Erythroblast (primary cell): Measurements from ENCODE around the gene DKK1.

ENCODE experiments used
- DNase-seq, 2 experiments: peaks; one replicate each; lab custom pipeline; 2025; lab: John Stamatoyannopoulos, UW
- GATA1 ChIP-seq: IDR thresholded peaks from 2 replicates; pipeline ENCODE4 v1.6.1; 2011; ENCODE audit warnings: low read depth, mild to moderate bottlenecking, control low read depth, low read length, moderate library complexity
- POLR2A ChIP-seq: IDR thresholded peaks from 2 replicates; pipeline ENCODE4 v1.6.1; 2011; ENCODE audit warnings: mild to moderate bottlenecking, low read length

Gene DKK1

DNA sequence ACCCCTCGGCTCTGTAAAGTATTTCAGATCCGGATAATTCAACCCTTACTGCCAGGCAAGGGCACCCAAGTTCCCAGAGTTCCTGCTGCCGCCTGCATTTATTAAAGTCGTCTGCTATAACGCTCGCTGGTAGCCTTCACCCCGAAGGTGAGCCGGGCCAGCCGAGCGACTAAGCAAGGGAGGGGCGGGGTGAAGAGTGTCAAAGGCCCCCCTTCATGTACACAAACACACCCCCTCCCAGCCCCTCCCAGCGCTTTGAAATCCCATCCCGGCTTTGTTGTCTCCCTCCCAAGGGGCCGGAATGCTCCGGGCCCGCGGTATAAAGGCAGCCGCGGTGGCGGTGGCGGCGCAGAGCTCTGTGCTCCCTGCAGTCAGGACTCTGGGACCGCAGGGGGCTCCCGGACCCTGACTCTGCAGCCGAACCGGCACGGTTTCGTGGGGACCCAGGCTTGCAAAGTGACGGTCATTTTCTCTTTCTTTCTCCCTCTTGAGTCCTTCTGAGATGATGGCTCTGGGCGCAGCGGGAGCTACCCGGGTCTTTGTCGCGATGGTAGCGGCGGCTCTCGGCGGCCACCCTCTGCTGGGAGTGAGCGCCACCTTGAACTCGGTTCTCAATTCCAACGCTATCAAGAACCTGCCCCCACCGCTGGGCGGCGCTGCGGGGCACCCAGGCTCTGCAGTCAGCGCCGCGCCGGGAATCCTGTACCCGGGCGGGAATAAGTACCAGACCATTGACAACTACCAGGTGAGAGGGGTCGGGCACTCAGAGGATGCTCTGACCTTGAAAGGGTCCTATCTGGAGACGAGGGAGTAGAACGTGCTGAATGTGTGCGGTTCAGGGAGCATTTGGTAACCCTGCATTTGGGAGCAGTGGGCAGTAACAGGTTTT is at the start of gene DKK1:
TSS of gene DKK1 (plus strand) at position 349 of the 889 bp plus-strand sequence. CDS start at position 503, 154 bp downstream.
- TF ChIP-seq POLR2A = no peak
- no peak for TF ChIP-seq GATA1
- DNase-seq = peak; percentile 49 to 65

DNA sequence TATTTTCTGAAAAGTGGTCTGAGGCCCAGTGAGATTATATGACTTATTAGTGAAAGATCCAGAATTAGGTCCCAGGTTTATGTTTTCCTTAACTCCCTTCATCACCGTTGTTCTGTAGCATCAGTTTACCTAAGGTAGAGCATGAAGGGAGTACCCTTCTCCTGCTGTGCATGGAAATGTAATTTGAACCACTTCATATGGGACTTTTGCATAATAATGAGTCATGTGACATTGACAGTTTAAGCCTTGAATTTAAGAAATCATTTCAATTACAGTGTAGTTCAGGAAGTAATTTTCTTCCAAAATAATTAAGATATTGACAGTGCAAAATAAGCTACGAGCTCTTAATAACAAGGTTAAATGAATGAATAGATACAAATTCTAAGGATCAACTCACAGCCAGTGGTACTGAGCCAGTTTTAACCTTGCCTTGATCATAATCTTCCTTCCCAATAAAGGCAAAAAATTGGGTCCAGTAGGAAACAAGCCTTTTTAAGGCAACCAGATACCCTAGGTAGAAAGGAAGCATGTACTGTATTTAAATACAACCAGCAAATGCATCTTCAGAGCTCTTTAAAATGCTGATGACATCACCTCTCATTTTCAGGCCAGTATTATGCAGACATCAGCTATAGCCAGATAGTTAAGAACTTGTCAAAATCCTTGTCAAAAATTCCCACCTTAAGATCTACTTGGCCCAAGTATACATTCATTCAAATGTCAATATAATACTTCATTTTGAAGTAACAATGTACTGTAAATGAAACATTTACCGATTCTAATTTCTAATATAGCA is 48.8 kb upstream of the DKK1 start:
- TF ChIP-seq POLR2A = no peak
- TF ChIP-seq GATA1 = no peak
- DNase-seq = no peak

- no peak for TF ChIP-seq POLR2A
- TF ChIP-seq GATA1 = no peak
- DNase-seq = no peak
These were observed 47.2 kb upstream of the DKK1 start for GRCh38 chr10:52266858-52267257.

- DNase-seq = no peak
- TF ChIP-seq POLR2A = no peak
- TF ChIP-seq GATA1 = no peak
These were observed 45.3 kb upstream of the DKK1 start for GRCh38 chr10:52268790-52269189.

DNA sequence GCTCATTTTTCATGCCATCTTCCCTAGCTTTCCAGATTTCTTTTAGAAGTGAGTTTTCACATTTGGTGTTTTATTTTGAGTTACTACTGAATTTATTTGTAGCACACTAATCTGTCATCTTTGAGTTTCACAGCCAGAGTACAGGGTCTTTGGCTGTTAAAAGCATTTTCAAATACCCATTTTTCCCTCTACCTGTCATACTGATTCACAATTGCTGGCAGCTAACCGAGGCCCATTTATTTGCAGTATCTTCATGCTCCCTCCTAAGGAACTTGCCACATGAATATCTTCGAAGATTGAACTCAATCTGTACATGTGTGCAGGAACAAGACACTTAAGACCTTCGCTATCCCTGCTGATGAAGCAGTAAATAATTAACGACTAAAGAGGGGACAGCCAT is 44.8 kb upstream of the DKK1 start:
- no peak for TF ChIP-seq POLR2A
- TF ChIP-seq GATA1 = no peak
- no peak for DNase-seq

- TF ChIP-seq POLR2A (no peak), GATA1 (no peak)
- no peak for DNase-seq
These were observed 37.9 kb upstream of the DKK1 start for GRCh38 chr10:52276163-52276562.

DNA sequence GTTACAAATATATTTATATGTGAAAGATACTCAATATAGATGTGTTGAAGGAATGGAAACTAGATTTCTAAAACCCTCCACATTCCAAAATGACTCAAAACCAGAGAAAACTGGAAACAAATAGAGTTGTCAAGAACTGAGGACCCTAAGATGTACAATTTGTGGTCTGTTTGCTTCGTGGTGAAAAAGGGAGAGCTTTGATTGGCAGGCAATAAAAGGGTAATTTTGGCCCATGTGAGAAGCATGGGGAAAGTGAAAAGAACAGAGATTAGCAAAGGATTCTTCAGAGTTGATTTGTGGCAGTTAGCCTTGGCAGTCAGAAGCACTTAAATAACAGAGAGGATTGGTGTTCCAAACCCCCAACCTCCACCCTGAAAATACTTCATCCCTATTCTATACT is 37.1 kb upstream of the DKK1 start:
- no peak for DNase-seq
- no peak for TF ChIP-seq GATA1
- TF ChIP-seq POLR2A = no peak

GRCh38 chr10:52279546-52279945 is 34.5 kb upstream of the DKK1 start:
- no peak for DNase-seq
- no peak for TF ChIP-seq GATA1
- no peak for TF ChIP-seq POLR2A

- TF ChIP-seq GATA1 (no peak), POLR2A (no peak)
- DNase-seq = no peak
These were observed 34.0 kb upstream of the DKK1 start for GRCh38 chr10:52280051-52280450.

DNA sequence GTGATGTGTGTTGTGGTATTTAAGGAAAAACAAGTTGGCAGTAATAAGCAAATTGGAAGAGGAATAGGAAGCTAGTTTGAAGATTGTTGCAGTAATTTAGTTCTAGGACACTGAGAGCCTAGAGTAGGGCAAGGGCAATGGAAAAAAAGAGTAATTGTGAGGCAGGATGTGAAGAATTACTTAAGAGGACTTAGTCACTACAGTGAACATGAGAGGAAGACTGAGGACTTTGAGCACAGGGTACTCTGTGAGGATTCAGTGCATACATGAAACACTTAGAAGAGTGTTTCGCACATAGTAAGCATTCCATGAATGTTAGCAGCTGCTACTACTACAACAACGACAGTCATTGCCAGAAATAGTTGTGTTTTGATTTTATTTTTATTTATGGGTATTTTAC is 30.9 kb upstream of the DKK1 start:
- no peak for TF ChIP-seq GATA1
- no peak for TF ChIP-seq POLR2A
- no peak for DNase-seq

DNA sequence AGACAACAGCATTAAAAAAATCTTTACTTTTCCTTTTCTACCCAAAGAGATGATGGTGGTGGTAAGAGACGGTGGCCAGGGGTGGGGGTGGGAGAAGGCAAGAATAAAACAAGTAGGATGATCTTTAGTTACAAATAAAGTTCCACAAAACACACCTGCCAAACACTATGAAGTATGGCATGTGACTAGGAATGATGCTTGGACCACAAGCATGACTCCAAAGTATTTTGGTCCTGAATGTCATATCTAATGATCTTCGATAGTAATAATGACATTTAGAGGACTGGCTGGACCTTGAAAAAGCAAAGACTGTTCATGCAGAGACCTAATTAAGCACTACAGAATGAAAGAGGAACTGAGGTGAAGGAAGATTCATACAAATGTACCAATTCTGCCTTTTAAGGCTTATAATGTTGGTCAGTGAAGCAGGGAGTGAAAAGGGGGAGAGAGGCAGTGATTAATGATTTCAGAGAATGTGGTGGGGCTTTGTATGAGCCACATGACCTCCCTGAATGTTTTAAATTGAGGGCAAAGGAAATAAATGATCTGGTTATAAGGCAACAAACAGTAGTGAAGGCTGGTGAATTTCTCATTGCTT is 29.6 kb upstream of the DKK1 start:
- DNase-seq = no peak
- TF ChIP-seq GATA1 (no peak), POLR2A (no peak)

GRCh38 chr10:52287866-52288265 is 26.2 kb upstream of the DKK1 start:
- no peak for DNase-seq
- TF ChIP-seq GATA1 (no peak), POLR2A (no peak)

GRCh38 chr10:52297747-52298146 is 16.3 kb upstream of the DKK1 start:
- TF ChIP-seq GATA1 (no peak), POLR2A (no peak)
- DNase-seq = no peak
